Ishikawa (cell line): Measurements from ENCODE around the gene PCNT.

Source experiments
- CEBPB ChIP-seq: IDR thresholded peaks from 2 replicates; pipeline ENCODE4 v1.6.1; 2012
- CREB1 ChIP-seq: IDR thresholded peaks from 2 replicates; pipeline ENCODE4 v1.6.1; 2012; ENCODE audit warnings: low read depth
- EGR1 ChIP-seq: IDR thresholded peaks from 2 replicates; pipeline ENCODE4 v1.6.1; 2012
- EP300 ChIP-seq: IDR thresholded peaks from 2 replicates; pipeline ENCODE4 v1.6.1; 2012; ENCODE audit warnings: borderline replicate concordance
- FOXM1 ChIP-seq: IDR thresholded peaks from 2 replicates; pipeline ENCODE4 v1.6.1; 2012; ENCODE audit warnings: low read depth, borderline replicate concordance
- MAX ChIP-seq: IDR thresholded peaks from 2 replicates; pipeline ENCODE4 v1.6.1; 2012
- NFIC ChIP-seq: IDR thresholded peaks from 2 replicates; pipeline ENCODE4 v1.6.1; 2012
- RAD21 ChIP-seq: IDR thresholded peaks from 2 replicates; pipeline ENCODE4 v1.6.1; 2012; ENCODE audit warnings: low read depth
- REST ChIP-seq: IDR thresholded peaks from 2 replicates; pipeline ENCODE4 v1.6.1; 2012; ENCODE audit warnings: low read depth, mild to moderate bottlenecking
- TAF1 ChIP-seq: IDR thresholded peaks from 2 replicates; pipeline ENCODE4 v1.6.1; 2012; ENCODE audit warnings: low read depth, mild to moderate bottlenecking
- TCF12 ChIP-seq: IDR thresholded peaks from 2 replicates; pipeline ENCODE4 v1.6.1; 2012; ENCODE audit warnings: low read depth
- TEAD4 ChIP-seq: IDR thresholded peaks from 2 replicates; pipeline ENCODE4 v1.6.1; 2012
- USF1 ChIP-seq: IDR thresholded peaks from 2 replicates; pipeline ENCODE4 v1.6.1; 2012
- YY1 ChIP-seq: IDR thresholded peaks from 2 replicates; pipeline ENCODE4 v1.6.1; 2012; ENCODE audit warnings: low read depth
- ZBTB7A ChIP-seq: IDR thresholded peaks from 2 replicates; pipeline ENCODE4 v1.6.1; 2012; ENCODE audit warnings: low read depth

The PCNT gene

GRCh38 chr21:46392921-46393320 lies 69.0 kb downstream of the PCNT start:
- TF ChIP-seq MAX (no peak), EGR1 (no peak), REST (no peak), TAF1 (no peak), ZBTB7A (no peak), USF1 (no peak), TEAD4 (no peak)

GRCh38 chr21:46393451-46393940 lies 69.5 kb downstream of the PCNT start:
- TF ChIP-seq YY1, result no peak
- TF ChIP-seq CREB1, result no peak
- TF ChIP-seq TAF1, result no peak
- TF ChIP-seq MAX, result no peak

GRCh38 chr21:46393941-46394594 lies 70.1 kb downstream of the PCNT start:
- TF ChIP-seq TAF1 (no peak), TEAD4 (no peak), ZBTB7A (no peak), CREB1 (no peak), YY1 (no peak), CEBPB (no peak)

- no peak for TF ChIP-seq NFIC
Measured at GRCh38 chr21:46394595-46395104, 70.7 kb downstream of the PCNT start.

GRCh38 chr21:46397211-46397905 lies 73.4 kb downstream of the PCNT start:
- TF ChIP-seq YY1 (no peak), TEAD4 (no peak), REST (no peak), EGR1 (no peak), CREB1 (no peak), MAX (no peak), FOXM1 (no peak), EP300 (no peak), CEBPB (no peak), TCF12 (no peak), USF1 (no peak), ZBTB7A (no peak), NFIC (no peak), RAD21 (no peak), TAF1 (no peak)

- no peak for TF ChIP-seq YY1
- TF ChIP-seq TCF12, result no peak
- TF ChIP-seq TAF1, result no peak
- no peak for TF ChIP-seq USF1
Measured at GRCh38 chr21:46397993-46398392, 74.0 kb downstream of the PCNT start.
